IPS DF 19.7 (cell line): Measurements from ENCODE around the gene NEK8.
A peak's percentile ranks its signal among the peaks of the same experiment; 100 is the strongest.
"Not testable (repeated sequence)": the region's sequence is repeated elsewhere in the genome, so short reads cannot be mapped to it uniquely, and the experiment has no call there.

ENCODE experiments used
- DNase-seq: peaks from one replicate; pipeline ENCODE4 v3.0.0-alpha.2; 2013; ENCODE audit warnings: low read depth, low spot score

The NEK8 gene

DNA sequence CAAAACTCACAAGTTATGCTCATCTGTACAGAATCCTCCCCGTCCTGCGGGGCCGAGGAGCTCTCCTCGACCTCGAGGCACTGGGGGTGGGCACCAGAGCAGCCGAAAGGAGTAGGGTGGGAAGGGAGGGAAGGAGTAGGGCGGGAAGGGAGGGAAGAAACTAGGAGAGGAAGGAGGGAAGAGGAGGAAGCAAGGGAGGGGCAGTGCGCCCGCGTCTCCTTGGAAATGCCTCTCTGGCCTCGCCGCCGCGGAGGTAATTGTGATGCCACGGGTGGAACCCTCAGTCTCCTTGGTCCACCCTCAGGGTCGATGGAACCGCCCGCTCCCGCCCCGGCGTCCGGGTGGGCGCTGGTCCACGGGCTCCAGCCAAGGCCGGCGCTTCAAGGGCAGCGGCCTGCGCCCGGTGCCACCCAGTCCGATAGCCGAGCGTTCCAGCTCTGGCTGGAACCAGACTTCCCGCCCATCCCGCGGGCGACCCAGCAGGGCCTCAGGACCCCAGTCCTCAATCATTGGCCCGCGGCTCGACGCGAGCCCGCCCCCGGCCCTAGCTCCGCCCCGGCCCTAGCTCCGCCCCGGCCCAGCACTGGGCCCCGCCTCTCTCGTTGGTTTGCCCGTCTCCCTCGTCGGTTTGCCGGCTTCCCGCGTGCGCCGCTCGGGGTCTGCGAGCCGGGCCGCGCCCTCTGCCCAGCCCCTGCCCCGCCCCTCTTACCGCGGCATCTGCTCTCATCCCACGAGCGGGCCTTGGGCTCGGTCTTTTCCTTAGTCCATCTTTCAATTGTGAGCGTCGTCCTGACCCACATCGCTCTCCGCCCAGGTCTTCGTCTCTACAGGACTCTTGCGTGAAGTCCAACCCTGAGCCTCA lies 17.5 kb upstream of the NEK8 start:
- peak; percentile 76 for DNase-seq

DNA sequence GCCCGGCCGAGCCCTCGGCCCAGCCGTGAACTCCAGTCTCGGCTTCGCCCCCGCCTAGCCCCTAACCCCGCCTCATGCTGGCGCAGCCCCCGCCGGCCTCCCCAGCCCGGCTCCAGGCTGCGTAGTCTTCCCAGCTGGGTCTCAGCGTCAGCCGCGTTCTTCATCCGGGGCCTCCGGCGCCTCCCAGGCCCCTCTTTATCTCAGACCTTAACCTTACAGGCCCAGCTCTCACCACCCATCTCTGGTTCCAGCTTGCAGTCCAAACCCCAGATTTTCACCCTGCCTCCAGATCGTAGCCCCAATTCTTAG lies 16.9 kb upstream of the NEK8 start, which contains the start of gene PROCA1:
Gene PROCA1 (minus strand): TSS at position 166 of the 309 bp plus-strand sequence. CDS start 228 bp downstream, outside the sequence.
- no peak for DNase-seq

DNA sequence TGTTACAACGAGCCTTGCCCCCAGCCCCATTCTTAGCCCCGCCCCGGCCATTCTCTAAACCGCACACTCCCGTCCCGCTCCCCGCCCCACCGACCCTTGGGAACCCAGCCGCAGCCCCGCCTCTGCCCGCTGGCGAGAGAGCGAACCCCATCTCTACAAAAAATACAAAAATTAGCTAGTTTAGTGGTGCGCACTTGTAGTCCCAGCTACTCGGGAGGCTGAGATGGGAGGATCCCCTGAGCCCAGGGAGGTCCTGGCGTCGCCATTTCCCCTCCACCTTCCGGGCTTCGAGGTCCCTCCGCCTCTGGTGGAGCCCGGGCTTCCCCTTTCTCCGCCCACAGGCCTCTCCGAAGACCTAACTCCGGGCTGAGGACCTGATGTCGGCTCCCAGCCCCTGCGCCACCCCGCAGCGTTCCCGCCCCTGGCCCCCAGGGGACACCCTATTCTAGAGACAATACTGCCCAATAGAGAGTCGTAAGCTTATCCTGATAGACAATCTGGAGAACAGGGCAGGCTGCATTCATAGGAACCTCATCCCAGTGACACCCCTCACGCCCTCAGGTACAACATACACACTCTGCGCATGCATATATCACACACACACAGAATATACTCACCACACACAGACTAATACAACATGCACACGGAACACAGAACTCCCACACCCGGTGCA lies 16.4 kb upstream of the NEK8 start:
- no peak for DNase-seq

DNA sequence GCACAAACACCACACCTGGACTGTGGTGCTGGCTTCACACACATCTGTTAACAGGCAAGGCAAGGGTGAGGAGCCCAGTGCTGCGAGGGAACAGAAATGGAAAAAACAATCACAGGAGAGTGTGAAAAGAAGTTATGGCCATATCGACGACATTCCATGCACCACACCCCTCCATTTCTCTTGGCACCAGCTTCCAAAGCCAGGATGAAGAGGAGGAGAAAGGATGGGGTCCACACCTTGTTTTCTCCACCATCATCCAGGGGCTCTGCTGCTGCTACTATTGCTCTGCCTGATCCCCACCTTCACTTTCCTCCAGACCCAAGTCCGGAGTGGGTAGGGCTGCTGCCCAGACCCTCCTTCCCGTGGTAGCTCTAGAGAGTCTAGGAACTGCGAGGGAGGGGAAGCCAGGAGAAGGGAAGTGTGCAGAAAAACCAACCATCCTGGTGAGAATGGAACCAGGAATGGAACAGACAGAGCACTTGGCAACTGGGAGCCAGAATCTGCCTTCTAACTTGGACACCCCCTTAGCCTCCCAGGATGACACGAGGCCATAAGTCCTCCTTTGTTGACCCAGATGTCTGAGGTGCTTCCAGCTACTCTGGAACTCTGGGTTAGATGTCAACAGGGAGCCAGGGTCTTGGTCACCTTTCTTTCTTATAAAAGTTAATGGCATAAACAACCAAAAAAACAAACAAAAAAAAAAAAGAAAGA lies 15.7 kb upstream of the NEK8 start:
- DNase-seq, result no peak

DNA sequence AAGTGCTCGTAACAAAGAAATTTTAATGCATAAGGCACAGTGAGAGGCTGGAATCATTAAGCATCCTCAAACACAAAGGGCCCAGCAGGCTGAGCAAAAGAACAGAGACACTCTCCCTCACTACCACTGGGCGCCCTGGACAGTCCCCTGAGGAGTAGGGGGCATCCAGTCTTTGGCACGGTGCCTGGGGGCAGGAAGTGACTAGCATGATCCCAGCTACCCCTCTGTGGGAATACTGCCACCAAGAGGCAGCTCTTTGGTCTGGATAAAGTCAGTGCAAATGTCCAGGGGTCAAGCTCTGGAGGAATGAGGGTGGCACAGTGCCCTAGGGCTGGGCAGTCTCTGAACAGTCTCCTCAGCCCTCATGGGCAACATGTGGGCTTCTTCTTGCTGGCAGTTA lies 14.3 kb upstream of the NEK8 start:
- no peak for DNase-seq

DNA sequence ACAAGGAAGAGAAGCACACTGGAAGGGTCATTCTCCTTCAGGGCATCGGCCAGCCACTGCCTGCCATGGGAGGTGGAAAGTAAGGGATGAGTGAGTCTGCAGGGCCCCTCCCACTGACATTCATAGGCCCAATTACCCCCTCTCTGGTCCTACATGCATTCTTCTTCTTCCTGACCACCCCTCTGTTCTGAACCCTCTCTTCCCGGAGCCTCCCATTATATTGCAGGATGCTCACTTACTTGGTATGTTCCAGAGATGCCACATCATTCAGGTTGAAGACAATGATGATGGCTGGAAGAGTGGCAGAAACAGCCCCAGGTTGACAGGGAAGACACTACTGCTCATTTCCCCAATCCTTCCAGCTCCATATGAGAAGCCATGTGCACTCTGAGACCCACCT lies 13.4 kb upstream of the NEK8 start:
- DNase-seq, result no peak

DNA sequence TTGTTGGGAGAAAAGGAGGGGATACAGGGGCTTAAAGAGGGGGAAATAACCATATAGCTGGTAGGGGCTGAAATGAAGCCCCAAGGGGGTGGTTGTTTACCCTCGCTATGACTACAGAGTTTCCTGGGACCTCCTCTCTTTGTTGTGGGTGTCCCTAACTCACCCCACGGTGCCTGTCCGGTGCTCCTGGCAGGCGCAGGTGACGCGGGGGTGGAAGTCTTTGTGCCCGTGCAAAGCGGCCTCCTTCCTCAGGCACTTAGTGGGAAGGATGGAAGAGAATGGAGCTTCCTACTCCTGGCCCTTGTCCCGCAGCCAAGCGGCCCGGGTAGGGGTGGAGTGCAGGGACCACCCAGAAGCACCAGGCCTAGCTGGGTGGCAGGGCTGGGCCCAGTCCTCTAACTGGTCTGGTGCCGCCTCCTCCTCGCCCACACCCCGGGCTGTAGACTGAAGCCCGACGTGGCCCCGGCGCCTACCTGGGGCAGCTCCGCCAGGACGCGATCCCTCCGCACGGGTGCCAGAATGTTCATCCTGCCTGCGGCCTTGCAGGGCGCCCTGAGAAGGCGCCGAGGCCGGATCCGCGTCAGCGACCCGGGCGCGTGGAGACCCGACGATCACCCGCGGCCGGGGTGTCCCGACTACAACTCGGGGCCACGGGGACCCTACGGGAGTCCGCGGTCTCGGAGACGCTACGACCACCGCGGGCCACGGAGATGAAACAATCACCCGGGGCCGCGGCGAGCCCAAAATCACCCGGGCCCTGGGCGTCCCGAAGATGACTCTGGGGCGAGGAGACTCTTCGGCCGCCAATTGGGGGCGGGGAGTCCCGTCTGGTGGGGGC lies 11.6 kb upstream of the NEK8 start:
- DNase-seq, result no peak

DNA sequence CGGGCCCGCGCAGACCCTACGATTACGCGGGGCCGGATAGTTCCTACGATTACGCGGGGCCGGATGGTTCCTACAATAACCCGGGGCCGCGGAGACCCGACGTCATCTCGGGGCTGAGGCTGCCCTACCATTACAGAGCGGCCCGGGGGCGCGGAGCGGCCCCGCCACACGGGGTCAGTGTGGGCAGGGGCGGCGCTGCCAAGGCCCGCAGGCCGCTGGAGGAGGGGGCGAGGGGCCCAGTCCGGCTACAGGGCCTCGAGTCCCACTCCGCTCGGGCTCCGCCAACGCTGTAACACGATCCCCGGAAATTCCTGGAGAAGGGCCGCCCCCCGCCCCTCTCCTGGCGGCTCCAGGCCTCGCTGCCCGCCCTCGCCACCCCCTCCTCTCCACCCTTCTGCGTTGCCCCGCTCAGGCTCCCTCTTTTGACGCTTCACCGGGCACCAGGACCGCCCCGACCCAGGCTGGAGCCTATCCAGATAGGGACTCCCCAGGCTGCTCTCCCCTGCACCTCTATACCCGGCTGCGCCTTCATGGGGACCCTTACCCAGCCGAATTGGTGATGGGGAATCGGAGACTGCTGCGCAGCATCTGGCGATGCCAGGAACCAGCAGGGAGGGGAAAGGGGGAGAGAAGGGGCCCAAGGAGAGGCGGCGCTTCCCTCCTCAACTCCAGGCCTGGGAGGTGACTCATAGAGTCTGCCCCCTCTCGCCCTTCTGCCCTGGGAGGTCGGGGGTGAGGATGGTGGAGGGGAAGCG lies 10.8 kb upstream of the NEK8 start, which contains the start of gene RAB34:
Gene RAB34 (minus strand): TSS at position 291 of the 755 bp plus-strand sequence. CDS start 602 bp downstream, outside the sequence.
- peak; percentile 75 for DNase-seq

DNA sequence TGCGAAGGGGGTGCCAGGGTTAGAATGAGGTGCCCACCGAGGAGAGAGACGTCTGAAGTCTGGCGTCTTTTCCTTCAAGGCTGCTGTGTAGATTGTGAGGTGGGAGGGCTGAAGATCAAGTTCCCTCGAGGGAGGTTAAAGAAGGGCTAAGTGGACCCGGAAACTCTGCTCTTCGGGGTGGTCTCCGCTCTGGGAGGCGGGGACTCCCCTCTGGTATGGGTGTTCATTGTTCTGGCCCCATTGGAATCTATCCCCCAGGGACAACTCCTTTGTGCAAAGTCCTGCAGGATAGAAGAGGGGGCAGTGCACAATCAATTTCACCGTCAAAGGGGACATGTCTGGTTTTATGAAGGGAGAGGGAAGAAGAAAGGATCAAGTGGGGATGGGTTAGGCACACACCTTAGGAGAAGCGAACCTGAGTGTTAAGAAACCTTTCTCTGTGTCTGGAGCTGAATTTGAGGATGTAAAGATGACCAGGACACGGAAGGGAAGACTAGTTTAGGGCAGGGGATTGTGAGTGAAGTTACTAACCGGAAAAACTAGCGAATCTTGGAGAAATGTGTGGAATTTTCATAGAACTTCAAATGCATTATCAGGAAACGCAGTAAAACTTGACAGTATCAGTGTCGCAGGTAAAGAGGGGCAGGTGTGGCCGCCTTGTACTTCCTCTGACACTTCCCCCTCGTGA lies 10.1 kb upstream of the NEK8 start:
- no peak for DNase-seq

DNA sequence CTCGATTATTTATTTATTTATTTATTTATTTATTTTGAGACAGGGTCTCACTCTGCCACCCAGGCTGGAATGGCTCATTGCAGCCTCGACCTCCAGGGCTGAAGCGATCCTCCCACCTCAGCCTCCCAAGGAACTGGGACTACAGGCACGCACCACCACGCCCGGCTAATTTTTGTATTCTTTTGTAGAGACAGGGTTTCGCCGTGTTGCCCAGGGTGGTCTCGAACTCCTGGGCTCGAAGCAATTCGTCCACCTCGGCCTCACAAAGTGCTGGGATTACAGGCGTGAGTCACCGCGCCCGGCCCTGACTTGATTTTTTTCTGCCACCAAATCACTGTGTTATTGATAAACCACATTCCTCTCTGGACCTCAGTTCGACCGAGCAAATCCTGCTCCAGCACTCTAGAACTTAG lies 9.6 kb upstream of the NEK8 start:
- DNase-seq, result no peak

DNA sequence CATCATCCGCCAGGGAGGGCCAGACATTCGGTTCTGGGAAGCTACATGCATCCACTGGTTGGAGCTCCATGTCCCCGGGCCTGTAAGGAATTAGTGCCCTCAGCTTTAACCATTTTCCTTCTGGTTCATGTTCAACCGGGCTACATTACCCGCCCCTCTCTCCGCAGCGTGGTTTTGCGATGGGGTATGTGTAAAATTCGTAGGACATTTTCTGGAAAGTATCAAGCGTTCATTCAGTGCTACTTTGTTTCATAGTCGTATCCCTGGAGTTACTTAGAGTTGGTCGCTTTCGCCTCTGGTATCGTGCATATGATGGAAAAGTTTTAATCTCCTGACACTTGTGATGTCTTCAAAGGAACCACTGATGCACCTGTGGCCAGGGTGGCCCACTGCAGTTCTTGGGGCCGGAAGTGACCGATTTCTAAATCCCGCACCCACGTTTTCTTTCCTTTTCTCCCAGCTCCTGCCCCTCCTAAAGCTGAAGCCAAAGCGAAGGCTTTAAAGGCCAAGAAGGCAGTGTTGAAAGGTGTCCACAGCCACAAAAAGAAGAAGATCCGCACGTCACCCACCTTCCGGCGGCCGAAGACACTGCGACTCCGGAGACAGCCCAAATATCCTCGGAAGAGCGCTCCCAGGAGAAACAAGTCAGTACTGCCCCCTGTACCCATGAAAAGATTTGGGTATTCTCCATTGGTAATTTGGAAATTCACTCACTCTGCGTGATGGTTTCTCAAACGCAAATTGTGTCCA lies 8.2 kb upstream of the NEK8 start:
- no peak for DNase-seq

DNA sequence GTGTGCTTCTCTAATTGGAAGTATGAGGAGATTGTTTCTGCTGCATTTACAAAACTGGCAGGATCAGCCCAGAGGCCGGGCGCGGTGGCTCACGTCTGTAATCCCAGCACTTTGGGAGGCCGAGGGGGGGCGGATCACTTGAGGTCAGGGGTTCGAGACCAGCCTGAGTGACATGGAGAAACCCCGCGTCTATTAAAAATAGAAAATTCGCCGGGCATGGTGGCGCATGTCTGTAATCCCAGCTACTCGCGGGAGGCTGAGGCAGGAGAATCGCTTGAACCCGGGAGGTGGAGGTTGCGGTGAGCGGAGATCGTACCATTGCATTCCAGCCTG lies 7.6 kb upstream of the NEK8 start:
- not testable (repeated sequence) for DNase-seq

DNA sequence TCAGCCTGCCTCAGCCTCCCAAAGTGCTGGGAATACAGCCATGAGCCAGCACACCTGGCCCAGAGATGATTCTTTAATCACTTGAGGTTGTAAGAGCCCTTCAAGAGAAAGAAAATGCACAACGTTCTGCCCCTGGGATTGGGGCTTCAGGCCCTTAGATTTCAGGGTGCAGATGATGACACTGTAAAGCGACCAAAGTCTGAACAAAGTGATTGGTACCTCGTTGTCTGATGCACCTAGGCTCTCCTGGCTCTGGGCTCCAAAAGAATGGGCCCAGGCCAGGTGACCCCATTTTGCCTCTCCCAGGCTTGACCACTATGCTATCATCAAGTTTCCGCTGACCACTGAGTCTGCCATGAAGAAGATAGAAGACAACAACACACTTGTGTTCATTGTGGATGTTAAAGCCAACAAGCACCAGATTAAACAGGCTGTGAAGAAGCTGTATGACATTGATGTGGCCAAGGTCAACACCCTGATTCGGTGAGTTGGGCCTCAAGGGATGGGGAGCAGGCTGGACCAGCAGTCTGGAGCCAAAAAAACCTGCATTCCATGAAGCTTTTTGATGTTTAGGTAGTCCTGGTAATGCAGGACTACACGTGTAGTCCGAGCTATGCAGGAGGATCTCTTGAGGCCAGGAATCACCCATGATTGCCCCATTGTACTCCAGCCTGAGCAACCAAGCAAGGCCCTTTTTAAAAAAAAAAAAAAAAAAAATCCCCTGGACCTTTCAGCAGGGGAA lies 6.0 kb upstream of the NEK8 start:
- DNase-seq, result no peak

DNA sequence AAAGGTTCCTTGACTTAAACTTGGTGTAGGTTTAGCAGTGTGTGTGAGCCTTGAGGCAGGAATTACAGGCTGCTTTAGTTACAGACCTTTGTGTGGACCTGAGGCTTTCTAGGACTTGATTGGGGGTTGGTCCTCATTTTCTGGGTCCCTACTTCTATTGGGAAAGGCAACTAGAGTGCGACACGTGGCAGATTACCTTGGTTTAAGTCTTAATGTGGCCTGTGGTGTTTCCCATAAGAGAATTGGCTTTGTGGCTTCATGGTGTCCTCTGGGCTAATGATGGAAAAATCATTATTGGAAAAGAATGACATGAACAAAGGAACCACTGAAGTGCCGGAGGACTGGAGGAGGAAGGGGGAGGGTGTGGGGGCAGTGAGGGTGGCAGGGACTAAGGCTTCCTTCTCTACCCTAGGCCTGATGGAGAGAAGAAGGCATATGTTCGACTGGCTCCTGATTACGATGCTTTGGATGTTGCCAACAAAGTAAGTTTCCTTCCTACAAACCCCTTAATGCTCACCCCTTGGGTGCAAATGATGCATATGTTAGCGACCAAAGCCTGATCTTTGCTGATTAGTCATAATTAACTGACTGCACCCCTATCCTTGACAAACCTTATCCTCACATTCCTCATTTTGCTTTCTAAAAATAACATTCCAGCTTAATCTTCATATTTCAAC lies 5.3 kb upstream of the NEK8 start:
- DNase-seq, result no peak

DNA sequence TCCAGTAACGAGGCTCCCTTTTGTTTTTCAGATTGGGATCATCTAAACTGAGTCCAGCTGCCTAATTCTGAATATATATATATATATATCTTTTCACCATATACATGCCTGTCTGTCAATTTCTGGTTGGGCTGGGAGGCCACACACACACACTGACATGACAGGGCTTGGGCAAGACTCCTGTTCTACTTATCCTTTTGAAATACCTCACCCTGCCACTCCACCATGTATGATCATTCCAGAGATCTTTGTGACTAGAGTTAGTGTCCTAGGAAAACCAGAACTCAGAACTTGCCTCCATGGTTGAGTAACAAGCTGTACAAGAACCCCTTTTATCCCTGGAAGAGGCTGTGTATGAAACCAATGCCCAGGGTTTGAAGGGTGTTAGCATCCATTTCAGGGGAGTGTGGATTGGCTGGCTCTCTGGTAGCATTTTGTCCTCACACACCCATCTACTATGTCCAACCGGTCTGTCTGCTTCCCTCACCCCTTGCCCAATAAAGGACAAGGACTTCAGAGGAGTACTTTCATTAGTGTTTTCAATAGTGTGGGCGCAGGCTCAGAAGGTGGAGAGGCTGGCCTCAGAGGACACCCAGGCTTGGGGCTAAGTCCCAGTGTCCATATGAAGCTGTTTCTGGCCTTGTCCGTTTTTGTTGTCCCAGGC lies 4.6 kb upstream of the NEK8 start:
- not testable (repeated sequence) for DNase-seq

DNA sequence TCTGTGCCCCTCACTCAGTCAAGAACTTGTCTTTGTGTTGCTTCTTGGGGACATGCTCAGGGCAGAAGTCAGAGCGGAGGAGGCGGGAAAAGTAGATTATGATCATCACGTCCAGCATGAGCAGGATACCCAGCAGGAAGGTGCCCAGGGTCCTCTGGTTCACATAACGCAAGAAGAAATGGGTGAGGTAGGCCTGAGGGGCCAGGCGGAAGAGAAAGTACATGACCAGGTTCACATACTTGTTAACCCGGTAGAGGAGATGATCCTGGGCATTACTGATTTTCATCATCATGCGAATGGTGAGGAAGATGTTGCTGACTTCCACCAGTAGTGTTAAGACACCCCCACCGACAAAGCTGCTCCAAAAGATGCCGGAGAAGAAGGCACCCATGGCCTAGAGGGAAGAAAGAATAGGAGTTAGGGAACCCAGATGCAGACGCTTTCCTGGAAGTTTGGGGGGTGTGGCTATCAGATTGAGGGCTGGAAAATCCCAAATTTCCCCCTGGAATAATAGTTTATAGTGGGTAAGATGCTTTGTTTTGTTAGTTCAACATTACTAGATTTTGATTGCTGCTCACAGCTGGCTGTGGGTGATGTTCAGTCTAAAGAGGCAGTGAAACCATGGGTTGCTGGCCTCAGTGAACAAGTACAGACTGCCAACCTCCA lies 4.0 kb upstream of the NEK8 start:
- no peak for DNase-seq

DNA sequence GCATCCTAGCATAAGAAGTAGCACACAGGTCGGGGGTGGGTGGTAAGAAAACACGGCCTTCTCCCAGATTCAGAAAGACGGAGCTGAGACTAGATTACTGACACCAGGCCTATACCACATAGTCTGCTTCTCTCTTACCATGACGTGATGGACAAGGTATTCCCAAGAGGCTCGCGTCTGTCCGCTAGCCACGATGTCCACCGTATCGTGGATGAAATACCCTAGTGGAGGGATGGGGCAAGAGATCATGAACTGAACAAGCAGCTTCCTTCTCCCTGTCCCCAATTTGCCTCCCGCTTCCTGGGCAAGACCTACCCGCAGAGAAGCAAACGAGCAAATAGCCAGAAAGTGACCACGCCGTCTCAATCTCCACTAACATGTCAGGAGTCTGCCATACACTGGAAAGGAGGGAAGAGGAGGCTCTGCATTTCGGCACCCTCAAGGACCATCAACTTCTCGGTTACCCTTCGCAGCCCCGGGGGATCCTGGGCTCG lies 3.4 kb upstream of the NEK8 start:
- DNase-seq, result no peak
